K562 (cell line): Measurements from ENCODE around the gene SIRPA. TPM values are rescaled to one million over a fixed set of nuclear protein-coding genes. Genes with fewer than 3 reads are reported as not detected.

Experiments
- ATAC-seq: fragments of 200-7000 bp; cut with Tn5 transposase; 3 replicates; pipeline ENCODE4 v1.9.1; 2020; ENCODE audit warnings: moderate library complexity
- BruUV-seq: library from RNA; stranded (reverse); fragments of 400-500 nt; replicated peaks from 2 replicates; lab custom pipeline; 2021; lab: Mats Ljungman, UMichigan
- CTCF ChIA-PET: fragments of 300-600 bp; formaldehyde crosslinking; extraction: SDS; loops from one replicate; lab custom pipeline; 2021; ENCODE audit warnings: low intra/inter-chr PET ratio; lab: Yijun Ruan, JAX
- POLR2A ChIA-PET: fragments of 300-600, 350-650 bp; sonication (Branson Sonifier 250); formaldehyde crosslinking; extraction: SDS; loops from one replicate; lab custom pipeline; 2021; ENCODE audit warnings: antibody characterized with exemption, inconsistent platforms; lab: Yijun Ruan, JAX
- DNase-seq, 4 experiments: peaks; one replicate each; pipeline versions ENCODE4 v3.0.0 to v3.0.0-alpha.2; 2011 to 2018; ENCODE audit warnings: low spot score in 3 of 4, mixed read lengths in 3 of 4; ENCODE audit errors: extremely low read depth in 1 of 4
- FAIRE-seq: peaks from 2 replicates; lab custom pipeline; 2011; peaks lifted over from hg19 to GRCh38; lab: Jason Lieb, UNC
- H2AFZ ChIP-seq: 2 replicates; pipeline ENCODE4 v1.6.0; 2011; ENCODE audit warnings: low read depth, low read length, control low read depth, inconsistent platforms
- H3K27ac ChIP-seq: fragments of 200-600 bp; 3 replicates; pipeline ENCODE4 v1.8.0; 2011; ENCODE audit warnings: low read depth, mild to moderate bottlenecking, control low read depth, inconsistent platforms, low read length, moderate library complexity, mixed read lengths; ENCODE audit errors: extremely low read depth
- H3K27me3 ChIP-seq, 2 experiments: fragments of 300-600 bp in 1 of 2; 2 replicates in 1 of 2; 3 replicates in 1 of 2; pipeline versions ENCODE4 v1.6.0 to v1.8.0; 2011; ENCODE audit warnings: inconsistent platforms in 2 of 2, low read length in 2 of 2, mild to moderate bottlenecking in 1 of 2, mixed read lengths in 1 of 2, moderate library complexity in 1 of 2; ENCODE audit not compliant: control insufficient read depth in 2 of 2, insufficient read depth in 2 of 2
- H3K36me3 ChIP-seq: fragments of 300-600 bp; 3 replicates; pipeline ENCODE4 v1.8.0; 2011; ENCODE audit warnings: mild to moderate bottlenecking, low read length, inconsistent platforms; ENCODE audit not compliant: control insufficient read depth, insufficient read depth
- H3K4me1 ChIP-seq, 2 experiments: fragments of 200-600 bp in 1 of 2; replicated peaks in 1 of 2; 2 replicates in 1 of 2; 3 replicates in 1 of 2; pipeline versions ENCODE4 v1.5.1 to v1.8.0; 2011; ENCODE audit warnings: inconsistent platforms in 2 of 2, low read length in 2 of 2, mild to moderate bottlenecking in 1 of 2, mixed read lengths in 1 of 2, moderate library complexity in 1 of 2; ENCODE audit not compliant: control insufficient read depth in 2 of 2, insufficient read depth in 2 of 2
- H3K4me2 ChIP-seq: 2 replicates; pipeline ENCODE4 v1.6.1; 2011; ENCODE audit warnings: low read length, control low read depth, inconsistent platforms, mixed read lengths; ENCODE audit not compliant: insufficient read depth
- H3K4me3 ChIP-seq: fragments of 200-600 bp; sonication (generic), shearing (Covaris generic); 2 replicates; pipeline ENCODE4 v1.5.1; 2016; ENCODE audit warnings: control low read depth, inconsistent platforms
- H3K79me2 ChIP-seq: fragments of 200-600 bp; 3 replicates; pipeline ENCODE4 v1.8.0; 2011; ENCODE audit warnings: low read length, inconsistent platforms; ENCODE audit not compliant: control insufficient read depth, insufficient read depth
- H3K9ac ChIP-seq, 2 experiments: 2 replicates each; pipeline versions ENCODE4 v1.6.0 to v1.6.1; 2011; ENCODE audit warnings: low read depth in 2 of 2, low read length in 2 of 2, control low read depth in 1 of 2, inconsistent platforms in 1 of 2, mild to moderate bottlenecking in 1 of 2, mixed read lengths in 1 of 2; ENCODE audit not compliant: insufficient read depth in 1 of 2
- H3K9me1 ChIP-seq: one replicate; pipeline ENCODE4 v1.6.0; 2011; ENCODE audit warnings: inconsistent platforms, mild to moderate bottlenecking, low read length, moderate library complexity; ENCODE audit not compliant: control insufficient read depth, insufficient read depth
- H3K9me3 ChIP-seq: replicated peaks from 2 replicates; pipeline ENCODE4 v1.5.1; 2011; ENCODE audit warnings: low read depth, low read length, inconsistent platforms; ENCODE audit not compliant: control insufficient read depth, insufficient read depth
- H4K20me1 ChIP-seq: replicated peaks from 2 replicates; pipeline ENCODE4 v1.6.1; 2011; ENCODE audit warnings: low read length, inconsistent platforms, mixed read lengths; ENCODE audit not compliant: control insufficient read depth, insufficient read depth
- BRF1 ChIP-seq: IDR thresholded peaks from 3 replicates; pipeline ENCODE4 v1.6.1; 2011; ENCODE audit warnings: borderline replicate concordance, mild to moderate bottlenecking; ENCODE audit not compliant: insufficient read length; ENCODE audit errors: extremely low read depth
- FOXJ3 ChIP-seq: sonication (generic); formaldehyde crosslinking; IDR thresholded peaks from 2 replicates; pipeline ENCODE4 v1.4.0; 2020; ENCODE audit warnings: mild to moderate bottlenecking, missing genetic modification reagents
- PHB ChIP-seq: fragments of 250-450 bp; sonication (Bioruptor Pico); IDR thresholded peaks from 2 replicates; pipeline ENCODE4 v1.5.0; 2021
- RNF2 ChIP-seq: sonication (generic); IDR thresholded peaks from 2 replicates; pipeline ENCODE4 v1.6.1; 2016
- WGBS: fragments of 100-300 bp; shearing (Covaris generic); methylation state at CpG from one replicate; pipeline ENCODE4 v1.1.6; 2016; ENCODE audit warnings: low coverage, mixed read lengths; ENCODE audit not compliant: insufficient coverage; ENCODE audit errors: missing lambda C conversion rate; 5-methylcytosine and 5-hydroxymethylcytosine counted together
- in situ Hi-C: fragments of 300-500 bp; cut with MboI; formaldehyde crosslinking; loops from 4 replicates; pipeline ENCODE4 v1.15.0; 2018; ENCODE audit warnings: inconsistent platforms, mixed read lengths
- intact Hi-C: fragments of 100-400 bp; cut with micrococcal nuclease; formaldehyde crosslinking; loops from 2 replicates; pipeline ENCODE4 v1.14.2; 2022
- polyA plus RNA-seq, 8 experiments: library from polyadenylated mRNA; depleted of rRNA in 4 of 8; stranded (reverse) in 5 of 8; unstranded in 3 of 8; fragments of >200 nt; fragmentation: Nextera tagmentation in 2 of 8; fragmentation: Illumina TruSeq in 1 of 8; extraction: Ambion mirVana in 2 of 8; extraction: Trizol in 1 of 8; gene quantifications; 2 replicates each; pipeline versions ENCODE4 v1.2.1 to v1.2.3, GENCODE V29; 2011 to 2014; ENCODE audit warnings: inconsistent platforms in 1 of 8, missing spikeins in 1 of 8
- total RNA-seq, 7 experiments: library from RNA; depleted of rRNA in 6 of 7; stranded (reverse); fragments of >200 nt in 6 of 7; fragmentation: Illumina TruSeq in 2 of 7; extraction: Trizol in 2 of 7; gene quantifications; 2 replicates each; pipeline versions ENCODE4 v1.2.1 to v1.2.3, GENCODE V29; 2011 to 2021; ENCODE audit warnings: low replicate concordance in 1 of 7
- TF ChIP-seq, protein P1 (sequence below): sonication (generic); formaldehyde crosslinking; IDR thresholded peaks from 2 replicates; pipeline ENCODE4 v1.8.1; 2023; ENCODE audit warnings: mild to moderate bottlenecking, missing genetic modification reagents

Gene SIRPA
- total and polyA plus RNA-seq, 9 of the 15 experiments (the other 6 are each of a cell fraction or from before 2014, with no cell fraction given), result 0.01 to 0.40 (median 0.11) TPM; not detected in 2

- 0% methylated on average over 7 of the region's 9 CpGs for WGBS
- Histone ChIP-seq H3K36me3 (no peaks in the 10 kb centered on the region), H3K4me3 (no peak overlapping the region), H3K9me3 (no peaks in the 10 kb centered on the region), H4K20me1 (no peaks in the 10 kb centered on the region), H2AFZ (no peak overlapping the region), H3K27me3 (peaks cover 0 to 54% of the 10 kb centered on the region in 2 experiments; a peak in 2 of 5 replicates), H3K79me2 (no peaks in the 10 kb centered on the region), H3K4me1 (no peaks in the 10 kb centered on the region; a peak in 1 of 5 replicates), H3K9me1 (no peaks in the 10 kb centered on the region), H3K9ac (no peak overlapping the region), H3K4me2 (no peak overlapping the region), H3K27ac (no peak overlapping the region)
- in situ Hi-C loops (no loop called here), intact Hi-C loops (no loop called here)
- ChIA-PET CTCF (no interaction called here), POLR2A (interaction anchor here (0.6 kb wide), 1 partner anchor 25 kb away, joined by 3 read pairs; no protein-coding TSS in a partner anchor)
- TF ChIP-seq BRF1, result no peak
- no peak for TF ChIP-seq PHB (CRISPR knock-in tag)
- ATAC-seq (no peak), FAIRE-seq (no peak), DNase-seq (no peak)
- no TSS peak for BruUV-seq
These were observed 10.5 kb downstream of the SIRPA start for GRCh38 chr20:1905693-1906092.

- Histone ChIP-seq H3K4me1 (no peaks in the 10 kb centered on the region; a peak in 1 of 5 replicates), H3K4me2 (no peak overlapping the region), H4K20me1 (no peaks in the 10 kb centered on the region), H3K27ac (no peak overlapping the region), H3K4me3 (no peak overlapping the region), H3K9ac (no peak overlapping the region), H3K9me1 (no peaks in the 10 kb centered on the region), H3K9me3 (no peaks in the 10 kb centered on the region), H3K36me3 (no peaks in the 10 kb centered on the region), H2AFZ (no peak overlapping the region), H3K79me2 (no peaks in the 10 kb centered on the region), H3K27me3 (peaks cover 0 to 51% of the 10 kb centered on the region in 2 experiments; a peak in 2 of 5 replicates)
- in situ Hi-C loops (no loop called here), intact Hi-C loops (no loop called here)
- FAIRE-seq (no peak), DNase-seq (no peak), ATAC-seq (no peak)
- ChIA-PET CTCF (no interaction called here), POLR2A (interaction anchor here (0.6 kb wide), 1 partner anchor 24 kb away, joined by 3 read pairs; no protein-coding TSS in a partner anchor)
- TF ChIP-seq, protein P1, sequence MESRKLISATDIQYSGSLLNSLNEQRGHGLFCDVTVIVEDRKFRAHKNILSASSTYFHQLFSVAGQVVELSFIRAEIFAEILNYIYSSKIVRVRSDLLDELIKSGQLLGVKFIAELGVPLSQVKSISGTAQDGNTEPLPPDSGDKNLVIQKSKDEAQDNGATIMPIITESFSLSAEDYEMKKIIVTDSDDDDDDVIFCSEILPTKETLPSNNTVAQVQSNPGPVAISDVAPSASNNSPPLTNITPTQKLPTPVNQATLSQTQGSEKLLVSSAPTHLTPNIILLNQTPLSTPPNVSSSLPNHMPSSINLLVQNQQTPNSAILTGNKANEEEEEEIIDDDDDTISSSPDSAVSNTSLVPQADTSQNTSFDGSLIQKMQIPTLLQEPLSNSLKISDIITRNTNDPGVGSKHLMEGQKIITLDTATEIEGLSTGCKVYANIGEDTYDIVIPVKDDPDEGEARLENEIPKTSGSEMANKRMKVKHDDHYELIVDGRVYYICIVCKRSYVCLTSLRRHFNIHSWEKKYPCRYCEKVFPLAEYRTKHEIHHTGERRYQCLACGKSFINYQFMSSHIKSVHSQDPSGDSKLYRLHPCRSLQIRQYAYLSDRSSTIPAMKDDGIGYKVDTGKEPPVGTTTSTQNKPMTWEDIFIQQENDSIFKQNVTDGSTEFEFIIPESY (CRISPR knock-in tag), result no peak
- TF ChIP-seq FOXJ3 (no peak), RNF2 (no peak)
- BruUV-seq, result no TSS peak
- 0% methylated on average over 8 of the region's 9 CpGs for WGBS
These were observed 11.3 kb downstream of the SIRPA start for GRCh38 chr20:1906361-1907051.
